ENCODE measurements around the gene SLC22A13. TPM values are rescaled to one million over a fixed set of nuclear protein-coding genes. Genes with fewer than 3 reads are reported as not detected.

SLC22A13 gene
- total RNA-seq, 4 donors from 2014 or later: 0.48 to 2.5 (median 0.94) TPM

DNA sequence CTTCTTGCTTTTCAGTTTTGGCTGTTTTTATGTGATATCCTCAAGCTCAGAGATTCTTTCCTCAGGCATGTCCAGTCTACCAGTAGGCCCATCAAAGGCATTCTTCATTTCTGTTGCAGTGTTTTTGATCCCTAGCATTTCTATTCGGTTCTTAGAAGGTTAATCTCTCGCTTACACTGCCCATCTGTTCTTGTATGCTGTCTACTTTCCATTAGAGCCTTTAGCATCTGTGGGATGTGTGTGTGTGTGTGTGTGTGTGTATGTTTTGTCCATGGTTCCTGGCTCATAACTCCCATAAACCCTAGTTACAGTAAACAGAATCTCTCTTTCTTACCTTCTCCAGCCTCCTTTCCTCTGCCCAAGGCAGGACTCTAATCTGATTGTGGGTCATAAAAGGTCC is 5.1 kb upstream of the SLC22A13 start:
- DNase-seq (ENCODE audit: low spot score) (no peak), ATAC-seq (ENCODE audit: low FRiP score) (no peak)
- TF ChIP-seq, protein P1, sequence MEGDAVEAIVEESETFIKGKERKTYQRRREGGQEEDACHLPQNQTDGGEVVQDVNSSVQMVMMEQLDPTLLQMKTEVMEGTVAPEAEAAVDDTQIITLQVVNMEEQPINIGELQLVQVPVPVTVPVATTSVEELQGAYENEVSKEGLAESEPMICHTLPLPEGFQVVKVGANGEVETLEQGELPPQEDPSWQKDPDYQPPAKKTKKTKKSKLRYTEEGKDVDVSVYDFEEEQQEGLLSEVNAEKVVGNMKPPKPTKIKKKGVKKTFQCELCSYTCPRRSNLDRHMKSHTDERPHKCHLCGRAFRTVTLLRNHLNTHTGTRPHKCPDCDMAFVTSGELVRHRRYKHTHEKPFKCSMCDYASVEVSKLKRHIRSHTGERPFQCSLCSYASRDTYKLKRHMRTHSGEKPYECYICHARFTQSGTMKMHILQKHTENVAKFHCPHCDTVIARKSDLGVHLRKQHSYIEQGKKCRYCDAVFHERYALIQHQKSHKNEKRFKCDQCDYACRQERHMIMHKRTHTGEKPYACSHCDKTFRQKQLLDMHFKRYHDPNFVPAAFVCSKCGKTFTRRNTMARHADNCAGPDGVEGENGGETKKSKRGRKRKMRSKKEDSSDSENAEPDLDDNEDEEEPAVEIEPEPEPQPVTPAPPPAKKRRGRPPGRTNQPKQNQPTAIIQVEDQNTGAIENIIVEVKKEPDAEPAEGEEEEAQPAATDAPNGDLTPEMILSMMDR (IDR thresholded peaks at IDR 0.05): no peak

GRCh38 chr3:38264353-38264771 is 1.2 kb upstream of the SLC22A13 start:
- ATAC-seq (ENCODE audit: low FRiP score) (no peak), DNase-seq (ENCODE audit: low spot score) (no peak)
- TF ChIP-seq, protein P1 (IDR thresholded peaks at IDR 0.05): no peak

GRCh38 chr3:38264779-38265178 is 833 bp upstream of the SLC22A13 start:
- DNase-seq (ENCODE audit: low spot score) (no peak), ATAC-seq (ENCODE audit: low FRiP score) (no peak)
- TF ChIP-seq, protein P1 (IDR thresholded peaks at IDR 0.05): no peak

DNA sequence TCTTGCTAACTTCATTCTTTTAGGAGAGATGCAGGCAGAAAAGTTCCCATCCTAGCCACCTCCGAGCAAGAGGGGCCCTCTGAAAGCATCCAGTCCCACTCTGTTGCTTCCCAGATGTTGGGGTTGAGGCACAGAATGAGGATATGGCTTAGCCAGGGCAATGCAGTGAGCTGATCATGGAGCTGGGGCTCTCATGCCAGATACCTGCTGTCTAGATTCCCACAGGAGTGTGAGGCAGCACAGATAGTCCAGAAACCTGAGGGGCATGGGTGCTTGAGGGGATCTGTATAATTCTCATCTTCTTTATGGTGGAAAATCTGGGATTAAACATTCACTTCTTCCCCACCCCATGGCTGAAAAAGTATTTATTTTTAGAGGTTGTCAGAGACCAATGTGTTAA is 1.2 kb downstream of the SLC22A13 start:
- ATAC-seq (ENCODE audit: low FRiP score) (no peak), DNase-seq (ENCODE audit: low spot score) (no peak)
- TF ChIP-seq, protein P1 (IDR thresholded peaks at IDR 0.05): no peak

GRCh38 chr3:38267662-38268061 is 2.0 kb downstream of the SLC22A13 start:
- TF ChIP-seq, protein P1 (IDR thresholded peaks at IDR 0.05): no peak
- DNase-seq (ENCODE audit: low spot score): no peak

GRCh38 chr3:38268087-38268486 is 2.5 kb downstream of the SLC22A13 start:
- TF ChIP-seq, protein P1 (IDR thresholded peaks at IDR 0.05): no peak
- DNase-seq (ENCODE audit: low spot score) (no peak), ATAC-seq (ENCODE audit: low FRiP score) (no peak)

More at GRCh38 chr3:38267662-38268061, 2.0 kb downstream of the SLC22A13 start:
- ATAC-seq (ENCODE audit: low FRiP score): no peak

- no peak for ATAC-seq (ENCODE audit: low FRiP score)
- DNase-seq (ENCODE audit: low spot score): no peak
- TF ChIP-seq, protein P1 (IDR thresholded peaks at IDR 0.05): no peak
These were observed 2.9 kb downstream of the SLC22A13 start for GRCh38 chr3:38268522-38268921.

Data from omental fat pad (tissue), 4 donors.